K562 (cell line): ENCODE results near the gene LAMTOR5. TPM values are rescaled to one million over a fixed set of nuclear protein-coding genes. Genes with fewer than 3 reads are reported as not detected.

Source experiments
- ARID1B ChIP-seq: fragments of 450-650 bp; IDR thresholded peaks from 2 replicates; pipeline ENCODE4 v1.6.1; 2016; ENCODE audit warnings: antibody characterized with exemption, mild to moderate bottlenecking, inconsistent platforms
- ATF7 ChIP-seq: fragments of 450-650 bp; IDR thresholded peaks from 2 replicates; pipeline ENCODE4 v1.7.1; 2014; ENCODE audit warnings: mild to moderate bottlenecking, moderate library complexity
- CCAR2 ChIP-seq: fragments of 200-400 bp; formaldehyde crosslinking; IDR thresholded peaks from 2 replicates; pipeline ENCODE4 v1.6.1; 2017; ENCODE audit warnings: mild to moderate bottlenecking, low read depth, low read length
- ETS2 ChIP-seq: IDR thresholded peaks from 2 replicates; pipeline ENCODE4 v1.6.1; 2016; ENCODE audit warnings: borderline replicate concordance, missing genetic modification characterization, mild to moderate bottlenecking, moderate library complexity, missing compliant biosample characterization; ENCODE audit not compliant: poor library complexity, severe bottlenecking
- FOXJ3 ChIP-seq: sonication (generic); formaldehyde crosslinking; IDR thresholded peaks from 2 replicates; pipeline ENCODE4 v1.4.0; 2020; ENCODE audit warnings: mild to moderate bottlenecking, missing genetic modification reagents
- MAFK ChIP-seq: IDR thresholded peaks from 2 replicates; pipeline ENCODE4 v1.6.1; 2011; ENCODE audit warnings: low read length, improper control_type of control experiment
- NELFE ChIP-seq: IDR thresholded peaks from 2 replicates; pipeline ENCODE4 v1.6.1; 2011; ENCODE audit warnings: mild to moderate bottlenecking; ENCODE audit not compliant: insufficient read depth, insufficient read length
- RNF2 ChIP-seq: sonication (generic); IDR thresholded peaks from 2 replicates; pipeline ENCODE4 v1.6.1; 2016
- ZC3H8 ChIP-seq: fragments of 450-650 bp; IDR thresholded peaks from 2 replicates; pipeline ENCODE4 v1.6.1; 2017
- polyA plus RNA-seq, 8 experiments: library from polyadenylated mRNA; depleted of rRNA in 4 of 8; stranded (reverse) in 5 of 8; unstranded in 3 of 8; fragments of >200 nt; fragmentation: Nextera tagmentation in 2 of 8; fragmentation: Illumina TruSeq in 1 of 8; extraction: Ambion mirVana in 2 of 8; extraction: Trizol in 1 of 8; gene quantifications; 2 replicates each; pipeline versions ENCODE4 v1.2.1 to v1.2.3, GENCODE V29; 2011 to 2014; ENCODE audit warnings: inconsistent platforms in 1 of 8, missing spikeins in 1 of 8
- total RNA-seq, 7 experiments: library from RNA; depleted of rRNA in 6 of 7; stranded (reverse); fragments of >200 nt in 6 of 7; fragmentation: Illumina TruSeq in 2 of 7; extraction: Trizol in 2 of 7; gene quantifications; 2 replicates each; pipeline versions ENCODE4 v1.2.1 to v1.2.3, GENCODE V29; 2011 to 2021; ENCODE audit warnings: low replicate concordance in 1 of 7
- TF ChIP-seq, protein P1 (sequence below): fragments of 450-650 bp; IDR thresholded peaks from 2 replicates; pipeline ENCODE4 v1.6.1; 2016
- TF ChIP-seq, protein P2 (sequence below): fragments of 250-450 bp; sonication (Bioruptor Pico); IDR thresholded peaks from 2 replicates; pipeline ENCODE4 v1.4.0; 2020
- TF ChIP-seq, protein P3 (sequence below), 2 experiments: fragments of 250-450 bp in 1 of 2; fragments of 450-650 bp in 1 of 2; sonication (Bioruptor Pico) in 1 of 2; IDR thresholded peaks; 2 replicates each; pipeline versions ENCODE4 v1.6.1 to v1.8.0; 2016 to 2021; ENCODE audit warnings: mild to moderate bottlenecking in 2 of 2, moderate library complexity in 2 of 2, missing compliant biosample characterization in 1 of 2, missing genetic modification characterization in 1 of 2
- TF ChIP-seq, protein P4 (sequence below), 2 experiments: fragments of 150-350 bp in 1 of 2; IDR thresholded peaks; 2 replicates each; pipeline ENCODE4 v1.6.1; 2012 to 2016; ENCODE audit warnings: low read depth in 2 of 2, low read length in 2 of 2, mild to moderate bottlenecking in 1 of 2, moderate library complexity in 1 of 2
- TF ChIP-seq, protein P5 (sequence below): fragments of 450-650 bp; formaldehyde crosslinking; IDR thresholded peaks from 2 replicates; pipeline ENCODE4 v1.4.0; 2020; ENCODE audit warnings: mild to moderate bottlenecking, moderate library complexity

LAMTOR5 gene
- total and polyA plus RNA-seq, 9 of the 15 experiments (the other 6 are each of a cell fraction or from before 2014, with no cell fraction given): 118 to 712 (median 241) TPM

DNA sequence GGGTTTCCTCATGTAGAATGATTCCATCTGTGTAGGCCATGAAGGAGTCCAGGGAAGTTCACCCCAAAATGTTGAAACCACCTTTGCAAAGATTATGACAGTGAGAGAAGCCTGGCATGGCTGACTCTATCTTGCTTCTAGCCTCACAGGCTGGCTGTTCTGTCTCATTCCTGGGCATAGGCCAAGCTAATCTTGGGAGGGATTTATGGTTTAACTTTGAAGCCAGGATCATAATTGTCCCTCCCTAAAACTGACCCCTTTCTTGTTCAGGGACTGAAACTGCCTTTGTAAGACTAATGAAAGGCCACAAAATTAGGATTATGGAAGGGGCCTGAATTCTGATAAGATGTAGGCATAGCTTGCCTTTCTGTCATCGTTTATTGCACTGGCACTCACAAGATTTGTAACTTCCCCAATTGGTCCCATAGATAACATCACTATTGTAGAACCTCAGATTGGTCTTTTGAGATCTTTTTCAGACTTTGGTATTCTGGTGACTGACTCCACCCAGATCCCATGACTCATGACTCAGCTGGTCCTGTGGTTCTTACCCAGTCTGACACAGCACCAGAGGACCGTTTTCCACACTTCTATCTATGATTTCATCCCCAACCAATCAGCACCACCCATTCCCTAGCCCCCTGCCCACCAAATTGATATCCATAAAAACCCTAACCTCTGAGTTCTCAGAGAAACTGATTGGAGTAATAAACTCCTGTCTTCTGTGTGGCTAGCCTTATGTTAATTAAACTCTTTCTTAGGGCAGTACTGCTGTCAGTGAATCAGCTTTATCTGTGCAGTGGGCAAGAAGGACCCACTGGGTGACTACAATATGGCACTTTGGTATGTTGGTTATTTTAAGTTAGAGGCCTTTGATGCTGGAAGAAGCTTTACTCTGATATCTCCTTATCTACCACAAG lies 13.6 kb upstream of the LAMTOR5 start (continued):
- TF ChIP-seq ARID1B (peak; percentile 67; the same call in 1 of the 2 replicates), ZC3H8 (no peak), CCAR2 (no peak), ETS2 (tag) (no peak), ATF7 (peak; percentile 88), MAFK (peak; percentile 68; the same call in 1 of the 2 replicates), RNF2 (no peak), FOXJ3 (no peak), NELFE (no peak)
- TF ChIP-seq, protein P1, sequence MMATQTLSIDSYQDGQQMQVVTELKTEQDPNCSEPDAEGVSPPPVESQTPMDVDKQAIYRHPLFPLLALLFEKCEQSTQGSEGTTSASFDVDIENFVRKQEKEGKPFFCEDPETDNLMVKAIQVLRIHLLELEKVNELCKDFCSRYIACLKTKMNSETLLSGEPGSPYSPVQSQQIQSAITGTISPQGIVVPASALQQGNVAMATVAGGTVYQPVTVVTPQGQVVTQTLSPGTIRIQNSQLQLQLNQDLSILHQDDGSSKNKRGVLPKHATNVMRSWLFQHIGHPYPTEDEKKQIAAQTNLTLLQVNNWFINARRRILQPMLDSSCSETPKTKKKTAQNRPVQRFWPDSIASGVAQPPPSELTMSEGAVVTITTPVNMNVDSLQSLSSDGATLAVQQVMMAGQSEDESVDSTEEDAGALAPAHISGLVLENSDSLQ: peak; percentile 51
- TF ChIP-seq, protein P2, sequence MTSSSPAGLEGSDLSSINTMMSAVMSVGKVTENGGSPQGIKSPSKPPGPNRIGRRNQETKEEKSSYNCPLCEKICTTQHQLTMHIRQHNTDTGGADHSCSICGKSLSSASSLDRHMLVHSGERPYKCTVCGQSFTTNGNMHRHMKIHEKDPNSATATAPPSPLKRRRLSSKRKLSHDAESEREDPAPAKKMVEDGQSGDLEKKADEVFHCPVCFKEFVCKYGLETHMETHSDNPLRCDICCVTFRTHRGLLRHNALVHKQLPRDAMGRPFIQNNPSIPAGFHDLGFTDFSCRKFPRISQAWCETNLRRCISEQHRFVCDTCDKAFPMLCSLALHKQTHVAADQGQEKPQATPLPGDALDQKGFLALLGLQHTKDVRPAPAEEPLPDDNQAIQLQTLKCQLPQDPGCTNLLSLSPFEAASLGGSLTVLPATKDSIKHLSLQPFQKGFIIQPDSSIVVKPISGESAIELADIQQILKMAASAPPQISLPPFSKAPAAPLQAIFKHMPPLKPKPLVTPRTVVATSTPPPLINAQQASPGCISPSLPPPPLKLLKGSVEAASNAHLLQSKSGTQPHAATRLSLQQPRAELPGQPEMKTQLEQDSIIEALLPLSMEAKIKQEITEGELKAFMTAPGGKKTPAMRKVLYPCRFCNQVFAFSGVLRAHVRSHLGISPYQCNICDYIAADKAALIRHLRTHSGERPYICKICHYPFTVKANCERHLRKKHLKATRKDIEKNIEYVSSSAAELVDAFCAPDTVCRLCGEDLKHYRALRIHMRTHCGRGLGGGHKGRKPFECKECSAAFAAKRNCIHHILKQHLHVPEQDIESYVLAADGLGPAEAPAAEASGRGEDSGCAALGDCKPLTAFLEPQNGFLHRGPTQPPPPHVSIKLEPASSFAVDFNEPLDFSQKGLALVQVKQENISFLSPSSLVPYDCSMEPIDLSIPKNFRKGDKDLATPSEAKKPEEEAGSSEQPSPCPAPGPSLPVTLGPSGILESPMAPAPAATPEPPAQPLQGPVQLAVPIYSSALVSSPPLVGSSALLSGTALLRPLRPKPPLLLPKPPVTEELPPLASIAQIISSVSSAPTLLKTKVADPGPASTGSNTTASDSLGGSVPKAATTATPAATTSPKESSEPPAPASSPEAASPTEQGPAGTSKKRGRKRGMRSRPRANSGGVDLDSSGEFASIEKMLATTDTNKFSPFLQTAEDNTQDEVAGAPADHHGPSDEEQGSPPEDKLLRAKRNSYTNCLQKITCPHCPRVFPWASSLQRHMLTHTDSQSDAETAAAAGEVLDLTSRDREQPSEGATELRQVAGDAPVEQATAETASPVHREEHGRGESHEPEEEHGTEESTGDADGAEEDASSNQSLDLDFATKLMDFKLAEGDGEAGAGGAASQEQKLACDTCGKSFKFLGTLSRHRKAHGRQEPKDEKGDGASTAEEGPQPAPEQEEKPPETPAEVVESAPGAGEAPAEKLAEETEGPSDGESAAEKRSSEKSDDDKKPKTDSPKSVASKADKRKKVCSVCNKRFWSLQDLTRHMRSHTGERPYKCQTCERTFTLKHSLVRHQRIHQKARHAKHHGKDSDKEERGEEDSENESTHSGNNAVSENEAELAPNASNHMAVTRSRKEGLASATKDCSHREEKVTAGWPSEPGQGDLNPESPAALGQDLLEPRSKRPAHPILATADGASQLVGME (CRISPR knock-in tag): 0 out of 2 replicates have a peak, but pooled peaks have one; percentile 35
- TF ChIP-seq, protein P3, sequence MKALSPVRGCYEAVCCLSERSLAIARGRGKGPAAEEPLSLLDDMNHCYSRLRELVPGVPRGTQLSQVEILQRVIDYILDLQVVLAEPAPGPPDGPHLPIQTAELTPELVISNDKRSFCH (CRISPR knock-in tag; IDR thresholded peaks at IDR 0.05): no peak
- TF ChIP-seq, protein P3 (tag; IDR thresholded peaks at IDR 0.05): no peak
- TF ChIP-seq, protein P4, sequence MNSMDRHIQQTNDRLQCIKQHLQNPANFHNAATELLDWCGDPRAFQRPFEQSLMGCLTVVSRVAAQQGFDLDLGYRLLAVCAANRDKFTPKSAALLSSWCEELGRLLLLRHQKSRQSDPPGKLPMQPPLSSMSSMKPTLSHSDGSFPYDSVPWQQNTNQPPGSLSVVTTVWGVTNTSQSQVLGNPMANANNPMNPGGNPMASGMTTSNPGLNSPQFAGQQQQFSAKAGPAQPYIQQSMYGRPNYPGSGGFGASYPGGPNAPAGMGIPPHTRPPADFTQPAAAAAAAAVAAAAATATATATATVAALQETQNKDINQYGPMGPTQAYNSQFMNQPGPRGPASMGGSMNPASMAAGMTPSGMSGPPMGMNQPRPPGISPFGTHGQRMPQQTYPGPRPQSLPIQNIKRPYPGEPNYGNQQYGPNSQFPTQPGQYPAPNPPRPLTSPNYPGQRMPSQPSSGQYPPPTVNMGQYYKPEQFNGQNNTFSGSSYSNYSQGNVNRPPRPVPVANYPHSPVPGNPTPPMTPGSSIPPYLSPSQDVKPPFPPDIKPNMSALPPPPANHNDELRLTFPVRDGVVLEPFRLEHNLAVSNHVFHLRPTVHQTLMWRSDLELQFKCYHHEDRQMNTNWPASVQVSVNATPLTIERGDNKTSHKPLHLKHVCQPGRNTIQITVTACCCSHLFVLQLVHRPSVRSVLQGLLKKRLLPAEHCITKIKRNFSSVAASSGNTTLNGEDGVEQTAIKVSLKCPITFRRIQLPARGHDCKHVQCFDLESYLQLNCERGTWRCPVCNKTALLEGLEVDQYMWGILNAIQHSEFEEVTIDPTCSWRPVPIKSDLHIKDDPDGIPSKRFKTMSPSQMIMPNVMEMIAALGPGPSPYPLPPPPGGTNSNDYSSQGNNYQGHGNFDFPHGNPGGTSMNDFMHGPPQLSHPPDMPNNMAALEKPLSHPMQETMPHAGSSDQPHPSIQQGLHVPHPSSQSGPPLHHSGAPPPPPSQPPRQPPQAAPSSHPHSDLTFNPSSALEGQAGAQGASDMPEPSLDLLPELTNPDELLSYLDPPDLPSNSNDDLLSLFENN (IDR thresholded peaks at IDR 0.05; ENCODE audit: low read depth in 2 of 2, low read length in 2 of 2): no peak
- TF ChIP-seq, protein P5, sequence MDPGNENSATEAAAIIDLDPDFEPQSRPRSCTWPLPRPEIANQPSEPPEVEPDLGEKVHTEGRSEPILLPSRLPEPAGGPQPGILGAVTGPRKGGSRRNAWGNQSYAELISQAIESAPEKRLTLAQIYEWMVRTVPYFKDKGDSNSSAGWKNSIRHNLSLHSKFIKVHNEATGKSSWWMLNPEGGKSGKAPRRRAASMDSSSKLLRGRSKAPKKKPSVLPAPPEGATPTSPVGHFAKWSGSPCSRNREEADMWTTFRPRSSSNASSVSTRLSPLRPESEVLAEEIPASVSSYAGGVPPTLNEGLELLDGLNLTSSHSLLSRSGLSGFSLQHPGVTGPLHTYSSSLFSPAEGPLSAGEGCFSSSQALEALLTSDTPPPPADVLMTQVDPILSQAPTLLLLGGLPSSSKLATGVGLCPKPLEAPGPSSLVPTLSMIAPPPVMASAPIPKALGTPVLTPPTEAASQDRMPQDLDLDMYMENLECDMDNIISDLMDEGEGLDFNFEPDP (CRISPR knock-in tag): no peak
